Ovary (tissue), 9 donors: ENCODE measurements around the gene CDKL4. TPM values are rescaled to one million over a fixed set of nuclear protein-coding genes. Genes with fewer than 3 reads are reported as not detected.

Experiments used
- DNase-seq, 5 donors: peaks; one replicate each; pipeline ENCODE4 v3.0.0-alpha.2; 2019 to 2020
- H3K27ac ChIP-seq, 2 donors: fragments of 200-600 bp; one replicate each; pipeline versions ENCODE4 v1.5.1 to v1.8.0; 2019 to 2022
- H3K27me3 ChIP-seq: fragments of 200-600 bp; one replicate; pipeline ENCODE4 v1.8.0; 2022
- H3K36me3 ChIP-seq: fragments of 200-600 bp; sonication (generic); one replicate; pipeline ENCODE4 v1.5.1; 2019
- H3K4me1 ChIP-seq: one replicate; pipeline ENCODE4 v1.8.1; 2013; ENCODE audit warnings: mild to moderate bottlenecking, moderate library complexity; ENCODE audit not compliant: insufficient read depth
- H3K4me3 ChIP-seq: fragments of 200-600 bp; sonication (generic); one replicate; pipeline ENCODE4 v1.5.1; 2017
- H3K9me3 ChIP-seq, 2 donors: fragments of 200-600 bp in 1 of 2; sonication (generic) in 1 of 2; one replicate each; pipeline versions ENCODE4 v1.5.1 to v1.8.1; 2013 to 2019; ENCODE audit warnings: mild to moderate bottlenecking in 1 of 2, moderate library complexity in 1 of 2
- CTCF ChIP-seq, 3 donors: fragments of 450-650 bp in 2 of 3; fragments of 200-600 bp in 1 of 3; IDR thresholded peaks; one replicate each; pipeline versions ENCODE4 v1.5.1 to v1.8.0; 2016 to 2022; ENCODE audit warnings: antibody characterized with exemption in 3 of 3, mild to moderate bottlenecking in 1 of 3
- EP300 ChIP-seq: sonication (generic); formaldehyde crosslinking; IDR thresholded peaks from one replicate; pipeline ENCODE4 v1.6.1; 2017; ENCODE audit warnings: antibody characterized with exemption
- POLR2A ChIP-seq: fragments of 450-650 bp; IDR thresholded peaks from one replicate; pipeline ENCODE4 v1.6.1; 2017; ENCODE audit warnings: antibody characterized with exemption, mild to moderate bottlenecking, moderate library complexity
- WGBS, 3 donors: extraction: QIAGEN DNeasy Blood & Tissue Kit in 1 of 3; methylation state at CpG; one replicate each; pipeline versions ENCODE4 v1.1.5 to v1.1.7; 2013 to 2017; 5-methylcytosine and 5-hydroxymethylcytosine counted together
- intact Hi-C, 4 donors: fragments of 100-400 bp; cut with DNase I; formaldehyde crosslinking; loops; one replicate each; pipeline versions ENCODE4 v1.11.0 to v1.15.1; 2022 to 2023
- polyA plus RNA-seq, 2 donors: library from polyadenylated mRNA; stranded (reverse); fragments of 200-250 nt in 1 of 2; fragments of 350-450 nt in 1 of 2; fragmentation: Illumina TruSeq in 1 of 2; extraction: RNeasy Lipid Tissue Mini Kit (QIAGEN cat#74804) in 1 of 2; gene quantifications; one replicate each; pipeline ENCODE4 v1.2.3, GENCODE V29; 2013 to 2014
- total RNA-seq, 7 donors: library from RNA; depleted of rRNA in 2 of 7; stranded (reverse); fragments of >200 nt in 2 of 7; fragmentation: NEBNext Ultra II Directional in 3 of 7; extraction: Animal tissue kit (Norgen Biotek cat#: 25700) in 3 of 7; gene quantifications; one replicate each; pipeline versions ENCODE4 v1.1.0 to v1.2.4, GENCODE V29; 2016 to 2023
- donor health status: DM: no; HTN: no; CAD: no; lungs with moderate emphysema.
- donor health status: DM: no; HTN: no; CAD: no.
- donor health status: Bipolar disorder and iron deficiency.
- donor health status: DM: yes; HTN: yes; CAD: no.
- donor health status: DM: no; HTN: no; CAD: no.
- donor health status: DM: yes; HTN: yes; CAD: no.

CDKL4 gene
- total and polyA plus RNA-seq, 9 donors: 0.12 to 2.7 (median 1.1) TPM; not detected in 1

- Histone ChIP-seq H3K36me3 (no peaks in the 10 kb centered on the region), H3K27me3 (no peaks in the 10 kb centered on the region), H3K4me1 (peaks cover 5% of the 10 kb centered on the region), H3K4me3 (no peak overlapping the region), H3K27ac (no peak overlapping the region), H3K9me3 (no peaks in the 10 kb centered on the region)
- no peak for DNase-seq
- intact Hi-C loops: no loop called here
- TF ChIP-seq EP300 (no peak), CTCF (IDR thresholded peaks at IDR 0.05) (no peak), POLR2A (no peak)
- whole genome bisulfite sequencing, 3 donors: 73 to 85% (median 82%) methylated on average over 2 of the region's 2 CpGs
Observed at GRCh38 chr2:39152504-39152903, 91.3 kb downstream of the CDKL4 start.

GRCh38 chr2:39150890-39151497 is 92.8 kb downstream of the CDKL4 start:
- no peaks in the 10 kb centered on the region for H3K9me3 ChIP-seq
- no peaks in the 10 kb centered on the region for H3K36me3 ChIP-seq
- H3K4me3 ChIP-seq: no peak overlapping the region
- H3K27me3 ChIP-seq: no peaks in the 10 kb centered on the region
- intact Hi-C loops: no loop called here
- WGBS, 3 donors: 68 to 71% (median 68%) methylated on average over 9 of the region's 9 CpGs
- TF ChIP-seq CTCF (IDR thresholded peaks at IDR 0.05) (no peak), EP300 (no peak), POLR2A (no peak)
- DNase-seq: no peak
- H3K27ac ChIP-seq: no peak overlapping the region
- H3K4me1 ChIP-seq: peaks cover 4% of the 10 kb centered on the region

- Histone ChIP-seq H3K27ac (no peak overlapping the region), H3K27me3 (no peaks in the 10 kb centered on the region), H3K4me3 (no peak overlapping the region), H3K9me3 (no peaks in the 10 kb centered on the region), H3K4me1 (peaks cover 1% of the 10 kb centered on the region), H3K36me3 (no peaks in the 10 kb centered on the region)
- TF ChIP-seq EP300 (no peak), POLR2A (no peak), CTCF (IDR thresholded peaks at IDR 0.05) (no peak)
- 91 to 97% (median 94%) methylated on average over 6 of the region's 6 CpGs for whole genome bisulfite sequencing, 3 donors
- no peak for DNase-seq
- intact Hi-C loops: no loop called here
Observed at GRCh38 chr2:39150102-39150562, 93.6 kb downstream of the CDKL4 start.

- TF ChIP-seq CTCF (IDR thresholded peaks at IDR 0.05) (no peak), POLR2A (no peak), EP300 (no peak)
- Histone ChIP-seq H3K9me3 (no peaks in the 10 kb centered on the region), H3K4me1 (peaks cover 1% of the 10 kb centered on the region), H3K36me3 (no peaks in the 10 kb centered on the region), H3K27ac (no peak overlapping the region), H3K4me3 (no peak overlapping the region), H3K27me3 (no peaks in the 10 kb centered on the region)
- DNase-seq: no peak
- intact Hi-C loops: no loop called here
Observed at GRCh38 chr2:39146630-39147029, 97.1 kb downstream of the CDKL4 start.
